Endothelial cell of umbilical vein (primary cell): ENCODE measurements around the gene EFCAB9. TPM values are rescaled to one million over a fixed set of nuclear protein-coding genes. Genes with fewer than 3 reads are reported as not detected.

Experiments
- BruUV-seq: library from RNA; stranded (reverse); fragments of 400-500 nt; replicated peaks from 2 replicates; lab custom pipeline; 2021; lab: Mats Ljungman, UMichigan
- CTCF ChIA-PET: fragments of 300-600, 350-600 bp; sonication (Branson Sonifier 250); formaldehyde crosslinking; loops from one replicate; lab custom pipeline; 2021; ENCODE audit warnings: antibody characterized with exemption, inconsistent platforms; lab: Charles Lee
- POLR2A ChIA-PET: fragments of 300-600, 350-600 bp; sonication (Branson Sonifier 250); formaldehyde crosslinking; loops from one replicate; lab custom pipeline; 2021; ENCODE audit warnings: antibody characterized with exemption, inconsistent platforms; lab: Charles Lee
- DNase-seq: peaks from one replicate; pipeline ENCODE4 v3.0.0-alpha.2; 2011; ENCODE audit warnings: low read depth, low spot score
- FAIRE-seq: peaks from 2 replicates; lab custom pipeline; 2011; peaks lifted over from hg19 to GRCh38; lab: Jason Lieb, UNC
- H2AFZ ChIP-seq: 2 replicates; pipeline ENCODE4 v1.6.0; 2012; ENCODE audit warnings: low read depth, low read length, control low read depth, inconsistent platforms
- H3K27ac ChIP-seq: 2 replicates; pipeline ENCODE4 v1.5.1; 2011; ENCODE audit warnings: low read depth, mild to moderate bottlenecking, control low read depth, low read length, moderate library complexity; ENCODE audit not compliant: insufficient read depth
- H3K27me3 ChIP-seq, 2 experiments: 2 replicates each; pipeline versions ENCODE4 v1.6.0 to v1.6.1; 2011; ENCODE audit warnings: low read length in 2 of 2, mixed read lengths in 1 of 2; ENCODE audit not compliant: control insufficient read depth in 2 of 2, insufficient read depth in 2 of 2
- H3K36me3 ChIP-seq, 2 experiments: 2 replicates in 1 of 2; 3 replicates in 1 of 2; pipeline ENCODE4 v1.5.1; 2011; ENCODE audit warnings: low read length in 2 of 2, mild to moderate bottlenecking in 1 of 2, moderate library complexity in 1 of 2; ENCODE audit not compliant: control insufficient read depth in 2 of 2, insufficient read depth in 2 of 2; ENCODE audit errors: extremely low read depth in 1 of 2
- H3K4me1 ChIP-seq: 3 replicates; pipeline ENCODE4 v1.5.1; 2011; ENCODE audit warnings: mild to moderate bottlenecking, low read length; ENCODE audit not compliant: control insufficient read depth, insufficient read depth; ENCODE audit errors: extremely low read depth
- H3K4me2 ChIP-seq: 2 replicates; pipeline ENCODE4 v1.6.1; 2011; ENCODE audit warnings: low read length, control low read depth, mixed read lengths; ENCODE audit not compliant: insufficient read depth
- H3K4me3 ChIP-seq, 3 experiments: fragments of 200-600 bp in 1 of 3; sonication (generic), shearing (Covaris generic) in 1 of 3; replicated peaks in 1 of 3; 2 replicates each; pipeline ENCODE4 v1.5.1; 2011 to 2016; ENCODE audit warnings: control low read depth in 3 of 3, low read length in 3 of 3, mild to moderate bottlenecking in 2 of 3, inconsistent platforms in 1 of 3, low read depth in 1 of 3, moderate library complexity in 1 of 3; ENCODE audit not compliant: insufficient read depth in 1 of 3
- H3K79me2 ChIP-seq: 2 replicates; pipeline ENCODE4 v1.6.0; 2012; ENCODE audit warnings: low read length, inconsistent platforms; ENCODE audit not compliant: control insufficient read depth, insufficient read depth
- H3K9ac ChIP-seq: replicated peaks from 2 replicates; pipeline ENCODE3; 2011; ENCODE audit warnings: low read length, control low read depth; ENCODE audit not compliant: insufficient read depth; ENCODE audit errors: extremely low read depth
- H3K9me1 ChIP-seq: replicated peaks from 3 replicates; pipeline ENCODE4 v1.6.0; 2011; ENCODE audit warnings: mild to moderate bottlenecking, low read length; ENCODE audit not compliant: control insufficient read depth, insufficient read depth; ENCODE audit errors: extremely low read depth
- H3K9me3 ChIP-seq: replicated peaks from 2 replicates; pipeline ENCODE4 v1.5.1; 2012; ENCODE audit warnings: low read length, inconsistent platforms; ENCODE audit not compliant: control insufficient read depth, insufficient read depth
- H4K20me1 ChIP-seq: replicated peaks from 2 replicates; pipeline ENCODE3; 2011; ENCODE audit warnings: mild to moderate bottlenecking, low read length; ENCODE audit not compliant: control insufficient read depth, insufficient read depth; ENCODE audit errors: extremely low read depth
- CTCF ChIP-seq, 2 donors: IDR thresholded peaks; 1 replicate in 1 of 2; 2 replicates in 1 of 2; pipeline ENCODE4 v1.5.1; 2011; ENCODE audit warnings: low read length in 2 of 2, mild to moderate bottlenecking in 2 of 2, moderate library complexity in 2 of 2, control low read depth in 1 of 2, inconsistent platforms in 1 of 2, low read depth in 1 of 2; ENCODE audit not compliant: insufficient read depth in 1 of 2; ENCODE audit errors: extremely low read depth in 1 of 2
- EZH2 ChIP-seq: IDR thresholded peaks from 2 replicates; pipeline ENCODE4 v1.6.1; 2012; ENCODE audit warnings: borderline replicate concordance, low read depth, mild to moderate bottlenecking, moderate library complexity, low read length, inconsistent platforms; ENCODE audit not compliant: severe bottlenecking
- FOS ChIP-seq: IDR thresholded peaks from 2 replicates; pipeline ENCODE4 v1.6.1; 2011; ENCODE audit warnings: mild to moderate bottlenecking, low read length, moderate library complexity, borderline replicate concordance; ENCODE audit not compliant: insufficient read depth
- GATA2 ChIP-seq: IDR thresholded peaks from 2 replicates; pipeline ENCODE4 v1.7.0; 2011; ENCODE audit warnings: low read depth, mild to moderate bottlenecking, moderate library complexity, mixed read lengths, low read length; ENCODE audit not compliant: insufficient read length, insufficient read depth
- JUN ChIP-seq: IDR thresholded peaks from 2 replicates; pipeline ENCODE4 v1.6.1; 2011; ENCODE audit warnings: borderline replicate concordance, low read depth; ENCODE audit not compliant: insufficient read length, insufficient read depth
- MYC ChIP-seq: IDR thresholded peaks from one replicate; pipeline ENCODE4 v1.6.1; 2011; ENCODE audit warnings: mild to moderate bottlenecking, low read depth, low read length
- POLR2A ChIP-seq: IDR thresholded peaks from 2 replicates; pipeline ENCODE4 v1.6.1; 2012; ENCODE audit warnings: low read depth, mild to moderate bottlenecking, control low read depth, low read length
- POLR2AphosphoS5 ChIP-seq: IDR thresholded peaks from 2 replicates; pipeline ENCODE4 v1.6.1; 2012; ENCODE audit warnings: low read depth, mild to moderate bottlenecking, control low read depth, low read length, moderate library complexity; ENCODE audit not compliant: insufficient read depth
- dilution Hi-C: fragments of 300-500 bp; cut with MboI; formaldehyde crosslinking; loops from one replicate; pipeline ENCODE4 v1.15.0; 2019; ENCODE audit warnings: low sequenced_read_pairs; ENCODE audit not compliant: extremely low pct_ligation_motif_present
- intact Hi-C: fragments of 100-400 bp; cut with micrococcal nuclease; formaldehyde crosslinking; loops from one replicate; pipeline ENCODE4 v1.10.0; 2022
- polyA plus RNA-seq, 4 experiments: library from polyadenylated mRNA; depleted of rRNA in 3 of 4; stranded (reverse) in 3 of 4; unstranded in 1 of 4; fragments of >200 nt; gene quantifications; 2 replicates each; pipeline versions ENCODE4 v1.2.1 to v1.2.3, GENCODE V29; 2011 to 2012; ENCODE audit warnings: missing spikeins in 1 of 4
- small RNA-seq: library from RNA; depleted of rRNA; stranded (forward); fragments of <200 nt; gene quantifications from one replicate; pipeline ENCODE3, GENCODE V24; 2012; ENCODE audit warnings: low replicate concordance, low read depth; ENCODE audit not compliant: insufficient read depth, insufficient read length
- total RNA-seq: library from RNA; stranded (reverse); gene quantifications from 2 replicates; pipeline ENCODE4 v1.2.3, GENCODE V29; 2021
- TF ChIP-seq, protein P1 (sequence below): IDR thresholded peaks from 2 replicates; pipeline ENCODE4 v1.6.1; 2011; ENCODE audit not compliant: insufficient read depth, insufficient read length

EFCAB9 gene
- total and polyA plus RNA-seq, 2 donors (not counting 3 experiments of a cell fraction or from before 2014, with no cell fraction given) = not detected

DNA sequence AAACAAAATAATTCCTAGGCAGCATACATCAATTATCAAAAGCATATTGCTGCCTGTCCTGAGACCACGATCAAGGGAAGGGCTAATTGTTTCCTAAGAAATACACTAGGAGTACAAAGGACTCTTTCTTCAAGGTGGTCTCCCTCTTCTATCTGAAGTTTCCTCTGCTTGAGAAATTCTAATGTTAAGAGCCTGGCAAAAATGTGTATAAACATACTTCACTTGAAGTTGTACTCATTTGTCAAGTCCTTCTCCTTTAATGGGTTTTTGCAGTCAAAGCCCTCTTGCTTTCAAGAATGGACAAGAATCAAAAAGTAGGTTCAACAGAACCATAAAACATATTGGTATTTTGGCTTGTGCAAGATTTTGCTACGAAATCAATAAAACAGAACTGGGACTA is 58.5 kb downstream of the EFCAB9 start:
- Histone ChIP-seq H3K79me2 (peaks cover 14% of the 10 kb centered on the region), H4K20me1 (no peaks in the 10 kb centered on the region), H3K36me3 (peaks cover 0 to 12% of the 10 kb centered on the region in 2 experiments), H3K27me3 (no peaks in the 10 kb centered on the region), H3K9ac (no peak overlapping the region), H3K4me3 (no peak overlapping the region), H2AFZ (no peak overlapping the region), H3K9me1 (no peaks in the 10 kb centered on the region), H3K4me2 (no peak overlapping the region), H3K9me3 (no peaks in the 10 kb centered on the region), H3K4me1 (no peaks in the 10 kb centered on the region), H3K27ac (no peak overlapping the region)
- DNase-seq (no peak), FAIRE-seq (no peak)
- POLR2A ChIA-PET = no interaction called here
- intact Hi-C loops = no loop called here
- CTCF ChIA-PET = no interaction called here
- no TSS peak for BruUV-seq
- TF ChIP-seq POLR2AphosphoS5 = no peak
- TF ChIP-seq POLR2A = no peak
- no peak for TF ChIP-seq CTCF (IDR thresholded peaks at IDR 0.05; ENCODE audit: extremely low read depth in 1 of 2, insufficient read depth in 1 of 2, low read depth in 1 of 2, low read length in 2 of 2)
- no peak for TF ChIP-seq FOS
- TF ChIP-seq JUN = no peak
- no peak for TF ChIP-seq GATA2
- no peak for TF ChIP-seq EZH2
- TF ChIP-seq, protein P1, sequence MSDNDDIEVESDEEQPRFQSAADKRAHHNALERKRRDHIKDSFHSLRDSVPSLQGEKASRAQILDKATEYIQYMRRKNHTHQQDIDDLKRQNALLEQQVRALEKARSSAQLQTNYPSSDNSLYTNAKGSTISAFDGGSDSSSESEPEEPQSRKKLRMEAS = no peak
- no peak for TF ChIP-seq MYC
- dilution Hi-C loops = no loop called here

Small RNA genes lying within 50 kb of the gene (small RNA-seq; reads per million reads assigned to genes)
- not detected for gene RF00191

Other genes starting within 250 kb of the EFCAB9 start
- gene FBXW11, start 187.5 kb upstream of the EFCAB9 start, total RNA-seq = 42.3 and 44.7 TPM in 2 replicates
- gene FBXW11, start 187.5 kb upstream of the EFCAB9 start, polyA plus RNA-seq = 25.5 and 30.7 TPM in 2 replicates
- 47.2 and 57.9 TPM in 2 replicates for gene STK10, start 5.9 kb upstream of the EFCAB9 start, total RNA-seq
- 16.9 and 17.9 TPM in 2 replicates for gene STK10, start 5.9 kb upstream of the EFCAB9 start, polyA plus RNA-seq
- 21.6 and 22.6 TPM in 2 replicates for gene UBTD2, start 89.6 kb downstream of the EFCAB9 start, total RNA-seq
- 7.7 and 10.1 TPM in 2 replicates for gene UBTD2, start 89.6 kb downstream of the EFCAB9 start, polyA plus RNA-seq